ENCODE data around the gene TMIE.

TMIE gene

DNA sequence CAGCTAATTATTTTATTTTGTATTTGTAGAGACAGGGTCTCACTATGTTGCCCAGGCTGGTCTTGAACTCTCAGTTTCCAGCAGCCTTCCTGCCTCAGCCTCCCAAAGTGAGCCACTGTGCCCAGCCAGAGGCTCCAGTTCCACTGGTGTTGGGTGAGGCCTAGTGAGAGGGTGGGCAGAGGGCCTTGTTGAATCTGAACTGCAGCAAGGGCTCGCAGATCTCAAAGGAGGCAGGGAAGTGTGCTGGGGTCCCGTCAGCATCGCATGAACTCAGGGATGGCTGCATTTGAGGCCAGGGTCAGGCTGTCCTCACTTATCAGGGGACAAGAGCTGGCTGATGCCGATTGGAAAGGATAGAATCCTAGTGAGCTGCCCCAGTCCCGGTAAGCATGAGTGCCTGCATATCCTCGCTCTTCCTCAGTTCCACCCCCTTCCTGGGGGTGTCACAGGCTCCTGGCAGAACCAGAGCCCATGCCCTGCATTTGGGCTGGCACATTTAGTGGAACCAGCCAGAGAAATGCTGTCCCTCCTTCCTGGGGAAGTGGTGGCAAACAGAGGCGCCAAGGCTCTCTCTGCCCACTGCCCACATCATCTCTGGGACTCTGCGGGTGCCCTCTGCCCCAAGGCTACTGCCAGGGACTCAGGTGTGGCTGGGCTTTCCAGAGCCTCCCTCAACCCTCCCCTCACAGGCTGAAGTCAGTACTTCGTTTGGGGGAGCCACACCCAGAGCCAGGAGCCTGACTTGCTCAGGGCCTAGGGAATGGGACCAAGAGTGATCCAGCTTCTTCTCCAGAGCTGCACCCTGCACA is 31.8 kb upstream of the TMIE start:
- DNase-seq (ENCODE audit: low read depth), result no peak

DNA sequence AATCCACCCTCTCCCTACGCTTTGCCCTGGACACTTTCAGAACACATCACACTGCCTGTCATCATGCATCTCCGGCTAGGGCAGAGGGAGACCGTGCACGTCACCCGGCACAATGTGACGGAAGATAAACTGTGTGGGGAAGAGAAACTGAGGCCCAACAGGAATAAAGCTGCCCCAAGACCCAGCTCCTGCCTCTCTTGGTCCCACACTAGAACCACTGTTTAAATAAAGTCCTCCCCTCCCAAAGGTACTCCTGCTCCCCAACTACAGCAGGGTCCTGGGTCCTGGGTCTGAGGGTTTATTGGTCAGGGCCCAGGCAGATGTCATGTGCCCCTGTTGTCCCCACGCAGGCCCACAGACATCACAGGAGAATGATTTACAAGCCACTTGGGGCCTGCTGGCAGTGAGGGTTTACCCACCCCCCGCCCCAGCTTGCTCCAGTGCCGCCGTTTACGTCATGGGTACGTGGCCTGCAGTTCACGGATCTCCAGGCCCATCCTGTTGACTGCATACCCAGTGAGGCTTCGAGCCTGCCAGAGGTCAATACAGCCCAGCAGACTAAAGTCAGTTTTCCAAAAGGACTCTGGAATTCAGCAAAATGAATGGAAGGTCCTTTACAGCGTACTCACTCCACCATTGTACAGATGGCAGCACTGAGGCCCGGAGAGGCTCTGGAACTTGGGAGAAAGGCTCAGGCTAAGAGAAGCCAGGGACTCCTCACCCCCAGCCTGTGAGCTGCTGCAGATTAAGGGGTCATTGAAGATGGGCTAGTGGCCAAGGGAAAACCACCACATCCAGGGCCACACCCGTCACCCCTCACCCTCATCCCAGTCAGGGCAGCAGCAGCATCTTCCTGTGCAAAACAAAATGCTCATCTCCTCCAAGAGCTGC is 30.9 kb upstream of the TMIE start:
- no peak for DNase-seq (ENCODE audit: low read depth)

DNA sequence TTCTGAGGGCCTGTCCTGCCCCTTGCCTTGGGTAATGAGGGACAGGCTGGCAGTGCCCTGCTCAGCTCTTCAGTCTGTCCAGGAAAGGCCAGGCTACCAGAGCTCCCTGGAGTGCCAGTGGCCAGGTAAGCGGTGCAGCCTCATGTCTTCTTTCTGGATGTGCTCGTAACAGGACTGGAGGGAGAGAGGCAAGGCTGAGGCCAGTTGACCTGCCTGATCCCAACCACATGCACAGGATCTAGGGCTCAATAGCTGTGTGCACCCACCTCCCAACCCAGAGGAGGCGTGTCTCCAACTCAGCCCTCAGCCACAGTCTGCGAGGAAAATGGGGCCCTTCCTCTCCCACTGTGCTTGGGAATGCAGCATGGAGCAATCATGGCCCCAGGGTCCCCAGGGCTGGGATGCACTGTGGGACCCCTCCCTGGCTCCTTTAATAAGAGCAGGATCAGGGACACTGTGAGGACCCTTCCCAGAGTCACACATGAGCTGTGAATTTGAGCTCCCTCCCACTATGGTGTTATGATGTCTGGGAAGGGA is 30.2 kb upstream of the TMIE start:
- DNase-seq (ENCODE audit: low read depth), result no peak

DNA sequence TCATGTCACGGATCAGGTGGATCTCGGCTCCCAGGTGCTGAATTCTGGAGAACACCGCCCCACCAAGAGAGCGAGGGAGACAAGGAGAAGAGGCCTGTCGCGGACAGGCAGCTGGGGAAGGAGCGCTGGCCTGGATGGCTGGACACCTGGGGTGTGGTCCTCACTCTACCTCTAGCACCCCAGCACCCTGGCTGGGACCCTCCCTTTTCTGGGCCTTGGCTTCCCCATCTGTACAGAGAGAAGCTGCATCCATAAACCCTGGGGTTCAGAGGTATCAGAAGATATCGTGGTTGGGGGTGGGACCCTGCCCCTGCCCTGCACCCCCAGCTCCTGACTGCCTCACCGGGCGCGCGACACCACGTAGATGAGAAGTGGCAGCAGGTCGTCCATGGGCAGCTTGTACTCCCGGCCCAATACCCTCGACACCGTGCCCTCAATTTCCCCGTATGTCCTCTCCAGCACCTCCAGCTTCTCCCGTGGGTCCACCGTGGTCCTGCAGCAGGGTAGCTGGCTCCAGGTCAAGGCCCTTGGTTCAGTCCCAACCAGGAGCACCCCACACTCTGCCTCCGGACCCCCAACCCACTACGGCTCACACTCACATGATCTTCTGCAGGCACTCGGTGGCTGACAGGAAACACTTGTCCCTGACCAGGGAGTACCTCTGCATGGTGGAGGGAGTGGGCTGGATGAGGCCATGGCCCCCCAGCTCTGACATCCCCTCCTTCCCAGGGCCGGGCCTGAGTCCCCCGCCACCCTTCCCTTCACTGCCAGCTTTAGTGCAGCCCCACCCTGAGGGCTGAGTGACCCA is 29.4 kb upstream of the TMIE start:
- DNase-seq (ENCODE audit: low read depth), result no peak

DNA sequence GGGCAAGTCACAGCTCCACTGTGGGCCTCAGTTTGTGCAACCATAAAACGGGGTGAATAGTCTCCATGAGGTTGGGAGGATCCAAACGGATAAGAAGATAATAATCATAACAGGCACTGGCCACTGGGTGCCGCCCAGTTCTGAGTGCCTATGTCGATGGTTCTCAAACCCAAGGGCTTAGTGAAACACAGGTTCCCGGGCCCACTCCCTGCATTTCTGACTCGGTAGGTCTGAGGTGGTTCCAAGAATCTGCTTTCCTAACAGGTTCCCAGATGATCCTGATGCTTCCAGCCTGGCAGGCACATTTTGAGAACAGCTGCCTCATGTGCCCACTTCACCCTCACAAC is 28.9 kb upstream of the TMIE start:
- DNase-seq (ENCODE audit: low read depth), result no peak

DNA sequence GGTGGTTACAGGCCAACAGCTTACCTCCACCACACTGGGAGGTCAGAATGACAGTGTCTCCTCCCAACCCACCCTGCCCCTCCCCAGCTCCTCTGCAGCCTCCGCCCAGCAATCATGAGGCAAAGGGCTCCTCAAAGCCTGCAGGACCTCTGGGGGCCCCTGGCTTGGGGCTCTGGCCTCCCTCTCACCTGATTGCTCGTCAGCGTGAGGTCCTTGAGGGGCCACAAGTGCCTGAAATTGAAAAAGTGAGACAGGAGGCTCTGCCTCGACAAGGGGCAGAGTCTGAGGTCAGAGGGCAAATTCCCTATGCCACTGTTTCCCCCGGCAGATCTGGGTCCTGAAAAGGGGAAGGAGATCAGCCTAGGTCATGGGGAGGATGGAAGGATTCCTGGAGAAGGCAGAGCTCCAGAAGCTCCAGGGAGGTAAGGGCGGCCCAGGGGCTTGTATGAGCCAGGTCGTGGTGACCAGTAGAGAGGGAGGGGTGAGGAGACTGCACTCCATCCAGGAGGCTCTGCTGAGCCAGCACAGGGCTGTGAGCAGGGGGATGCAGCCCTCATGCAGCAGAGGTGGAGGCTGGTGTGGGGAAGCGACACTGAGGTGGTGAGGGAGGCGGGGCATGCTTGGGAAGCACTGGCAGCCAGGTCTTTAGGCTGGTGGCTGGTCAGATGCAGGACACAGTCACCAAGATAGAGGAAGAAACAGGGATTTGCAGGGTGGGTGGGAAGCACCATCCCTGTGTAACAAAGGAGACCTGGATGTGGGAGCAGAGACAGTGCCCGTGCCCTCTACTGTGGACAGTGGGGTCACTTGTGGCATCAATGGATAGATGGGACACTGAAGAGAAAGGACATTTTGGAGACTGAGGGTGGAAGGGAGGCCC is 27.8 kb upstream of the TMIE start:
- DNase-seq (ENCODE audit: low read depth), result no peak

DNA sequence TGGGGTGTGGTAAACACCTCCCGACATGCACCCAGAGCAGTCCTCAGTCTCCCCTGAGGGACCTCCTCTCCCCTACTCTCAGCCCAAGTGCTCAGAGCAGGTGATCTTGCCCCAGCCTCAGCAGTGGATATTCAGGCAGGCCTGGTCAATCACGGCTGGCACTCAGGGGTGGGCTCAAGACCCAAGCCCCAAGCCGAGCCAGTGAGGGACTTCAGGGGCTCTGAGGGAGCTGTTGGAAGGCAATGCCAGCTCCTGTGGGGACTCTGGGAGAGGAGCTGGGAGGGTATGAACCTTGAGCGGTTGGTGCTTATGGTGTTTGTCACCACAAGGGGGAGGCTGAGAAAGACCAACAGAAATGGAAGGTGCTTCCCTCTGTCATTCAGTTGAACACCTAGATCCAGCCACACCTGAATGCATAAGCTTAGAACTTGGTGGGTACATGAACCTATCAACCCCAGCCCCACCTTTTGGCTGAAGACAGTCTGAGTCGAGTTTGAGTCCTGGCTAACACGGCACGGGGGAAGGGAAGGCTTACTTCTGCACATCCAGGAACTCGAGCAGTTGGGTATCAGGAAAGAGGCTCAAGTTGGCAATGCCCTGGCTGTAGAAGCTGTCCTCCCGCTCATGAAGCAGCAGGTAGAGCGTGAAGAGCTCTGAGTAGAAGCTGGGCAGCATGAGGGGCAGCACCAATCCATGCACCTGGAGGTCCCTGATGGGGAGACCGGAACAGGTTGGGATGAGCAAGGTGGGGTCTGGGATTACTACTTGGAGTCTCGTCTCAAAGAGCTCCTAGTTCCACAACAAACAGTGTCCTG is 27.0 kb upstream of the TMIE start:
- no peak for DNase-seq (ENCODE audit: low read depth)

DNA sequence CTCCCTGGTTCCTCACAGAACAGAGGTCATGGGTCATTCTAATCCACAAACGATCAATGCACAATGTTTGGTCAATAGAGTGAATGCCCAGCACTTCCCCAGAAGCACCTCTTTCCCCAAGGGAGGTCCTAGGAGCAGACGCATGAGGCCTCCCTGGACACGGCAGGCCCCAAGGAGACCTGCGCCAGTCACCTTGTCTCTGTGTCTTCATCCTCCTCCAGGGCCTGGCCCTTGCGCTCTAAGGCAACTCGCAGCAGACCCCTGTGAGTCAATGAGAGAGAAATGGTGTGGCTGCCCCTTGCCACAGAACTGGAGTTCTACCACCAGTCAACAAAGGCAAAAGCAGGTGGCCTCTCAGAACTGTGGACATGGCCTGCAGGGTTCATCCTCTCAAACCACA is 25.8 kb upstream of the TMIE start:
- no peak for DNase-seq (ENCODE audit: low read depth)

DNA sequence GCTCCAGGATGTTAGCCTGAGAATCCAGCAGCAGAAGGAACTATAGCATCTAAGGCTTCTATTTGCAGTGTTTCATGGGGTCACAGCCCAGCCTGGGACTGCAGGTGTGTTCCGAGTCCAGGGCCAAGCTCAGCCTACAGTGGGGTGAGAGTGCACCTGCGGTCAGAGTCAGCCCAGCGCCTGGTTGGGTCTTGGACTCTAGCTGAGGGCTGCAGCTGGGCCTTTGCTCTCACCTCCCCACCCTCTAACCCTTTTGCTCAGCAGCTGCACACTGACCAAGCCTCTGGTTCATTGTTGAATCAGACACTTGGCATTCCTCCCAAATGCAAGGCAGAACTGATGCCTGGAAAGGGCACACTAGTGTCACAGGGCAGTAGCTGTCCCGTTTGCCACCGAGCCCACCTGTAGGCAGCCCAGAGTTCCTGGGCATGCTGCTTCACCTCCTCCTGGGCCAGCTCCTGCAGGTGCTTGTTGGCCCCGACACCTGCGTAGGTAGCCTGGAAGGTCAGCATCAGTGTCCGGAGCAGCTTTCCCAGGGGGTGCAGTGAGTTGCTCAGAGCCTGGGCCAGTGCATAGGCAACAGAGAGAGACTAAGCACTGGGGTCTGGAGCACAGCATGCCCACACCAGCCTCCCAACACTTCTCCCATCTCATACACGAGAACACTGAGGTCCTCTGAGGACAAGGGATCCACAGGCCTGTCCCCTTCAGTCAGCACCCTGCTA is 25.2 kb upstream of the TMIE start:
- DNase-seq (ENCODE audit: low read depth), result no peak

DNA sequence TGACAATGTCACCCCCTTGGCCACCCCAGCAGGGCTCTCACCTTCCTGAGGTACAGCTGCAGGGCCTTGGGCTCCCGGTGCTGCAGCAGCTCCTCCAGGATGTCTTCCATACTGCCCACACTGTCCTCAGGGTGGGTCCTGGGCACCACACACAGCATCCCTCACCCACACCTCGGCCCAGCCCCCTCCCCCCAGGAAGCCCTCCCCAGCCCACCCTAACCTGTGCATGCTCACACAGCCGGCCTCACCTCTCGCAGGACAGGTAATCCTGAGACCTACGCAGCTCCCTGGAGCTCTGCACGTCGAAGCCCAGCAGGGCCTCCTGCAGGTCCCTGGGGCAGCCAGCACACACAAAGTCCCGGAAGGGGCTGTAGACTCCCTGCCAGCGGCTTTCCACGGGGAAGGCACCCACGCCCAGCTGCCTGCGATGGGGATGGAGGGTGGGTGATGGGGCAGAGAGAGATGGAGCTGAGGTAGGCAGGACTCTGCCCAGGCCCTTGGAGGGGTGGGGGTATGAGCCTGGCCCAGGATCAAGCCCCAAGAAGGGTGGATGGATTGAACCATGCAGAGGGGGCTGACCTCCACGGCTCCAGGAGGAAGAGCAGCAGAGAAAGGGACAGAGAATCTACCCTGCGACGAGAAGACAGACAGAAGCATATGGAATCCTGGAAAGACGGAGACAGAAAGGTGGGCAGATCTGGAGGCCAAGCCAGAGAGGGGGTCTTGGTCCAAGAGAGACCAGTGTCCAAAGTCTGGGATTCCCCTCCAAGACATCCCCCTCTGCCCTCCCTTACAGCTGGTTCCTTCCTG is 24.4 kb upstream of the TMIE start:
- no peak for DNase-seq (ENCODE audit: low read depth)

DNA sequence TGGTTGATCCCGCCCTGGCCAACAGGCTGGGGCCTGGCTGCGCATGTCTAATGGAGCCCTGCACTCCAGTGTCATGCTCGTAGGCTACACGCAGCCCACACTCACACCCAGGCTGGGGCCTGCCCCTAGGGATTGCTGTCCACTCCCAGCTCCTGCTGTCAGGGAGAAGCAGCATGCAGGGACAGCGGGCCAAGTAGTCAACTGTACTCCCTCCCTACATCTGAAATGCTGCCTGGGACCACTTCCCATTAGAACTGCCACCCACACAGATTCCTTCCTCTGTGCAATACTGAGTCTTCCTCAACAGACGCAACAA is 23.8 kb upstream of the TMIE start:
- no peak for DNase-seq (ENCODE audit: low read depth)

DNA sequence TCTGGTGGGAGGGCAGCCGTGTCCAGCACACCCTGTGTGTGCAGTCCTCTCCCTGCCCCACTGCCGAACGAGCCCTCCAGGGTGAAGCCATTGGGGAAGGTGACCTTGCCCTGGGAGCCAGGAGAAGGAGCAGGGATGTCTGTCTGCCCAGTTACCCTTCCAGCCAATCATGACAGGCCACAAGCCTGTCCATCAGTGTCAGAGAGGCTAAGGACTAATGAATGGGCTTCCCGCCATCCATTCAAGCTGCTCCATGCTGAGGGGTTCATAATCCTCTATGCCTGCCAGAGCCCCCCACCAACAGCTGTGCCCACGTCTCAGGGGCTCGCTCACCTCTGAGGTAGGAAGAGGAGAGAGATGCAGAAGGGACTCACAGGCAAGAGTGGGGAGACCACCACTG is 22.9 kb upstream of the TMIE start:
- no peak for DNase-seq (ENCODE audit: low read depth)

DNA sequence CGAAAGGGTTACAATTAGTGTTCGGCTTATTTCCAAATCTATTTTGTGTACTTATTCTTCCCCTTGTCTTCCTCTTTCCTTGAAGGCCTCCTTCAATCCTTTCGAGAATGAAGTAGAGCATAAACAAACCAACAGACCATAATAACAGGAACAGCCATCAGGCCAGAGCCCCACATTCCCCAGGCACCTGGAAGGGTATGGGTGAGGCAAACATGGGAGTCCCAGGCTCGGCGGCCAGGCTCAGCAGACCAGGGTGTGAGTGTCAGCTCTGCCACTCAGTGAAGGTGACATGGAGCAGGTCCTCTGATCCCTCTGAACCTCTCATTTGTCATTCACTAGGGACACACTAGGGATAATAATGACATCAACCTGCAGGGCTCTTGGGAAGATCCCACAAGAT is 21.5 kb upstream of the TMIE start:
- DNase-seq (ENCODE audit: low read depth), result no peak

DNA sequence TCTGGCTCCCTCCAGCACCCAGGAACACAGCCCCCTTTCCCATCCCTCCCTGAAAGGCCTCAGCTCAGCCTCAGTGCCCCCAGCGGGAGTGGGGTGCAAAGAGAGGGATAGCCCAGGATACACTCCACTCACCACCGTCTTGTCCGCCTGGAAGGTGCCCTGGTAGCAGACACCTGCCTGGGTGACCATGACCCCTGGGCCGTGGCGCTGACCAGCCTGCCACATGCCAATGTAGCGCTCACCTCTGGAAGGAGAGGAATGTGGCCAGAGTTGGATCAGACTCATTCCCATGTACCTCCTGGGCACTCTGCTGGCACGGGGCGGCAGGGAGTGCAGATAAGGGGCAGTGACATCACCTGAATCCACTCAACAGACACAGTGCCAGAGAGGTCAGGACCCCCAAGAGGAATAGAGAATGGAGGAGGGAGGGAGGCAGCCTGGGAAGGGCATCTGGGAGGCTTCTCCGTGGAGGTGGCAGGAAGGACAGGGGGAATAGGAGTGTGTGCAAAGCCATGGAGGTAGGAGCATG is 20.8 kb upstream of the TMIE start:
- no peak for DNase-seq (ENCODE audit: low read depth)

DNA sequence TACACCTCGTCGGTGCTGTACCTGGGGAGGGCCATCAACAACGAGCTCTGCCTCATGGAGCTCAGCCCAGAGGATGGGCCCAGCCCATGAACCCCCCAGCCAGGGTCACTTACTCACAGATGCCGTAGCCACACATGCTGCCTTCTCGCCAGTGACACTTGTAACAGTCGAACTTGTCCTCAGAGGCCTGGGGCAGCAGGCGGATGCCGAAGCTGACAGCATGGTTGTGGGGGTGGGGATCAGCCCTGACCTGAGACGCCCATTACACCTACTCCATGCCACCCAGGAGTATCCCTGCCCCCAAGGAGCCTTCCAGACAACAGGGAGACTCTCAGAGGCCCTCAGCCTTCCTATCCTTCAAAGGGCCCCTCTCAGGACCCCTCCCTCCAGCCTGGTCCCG is 19.8 kb upstream of the TMIE start:
- no peak for DNase-seq (ENCODE audit: low read depth)

DNA sequence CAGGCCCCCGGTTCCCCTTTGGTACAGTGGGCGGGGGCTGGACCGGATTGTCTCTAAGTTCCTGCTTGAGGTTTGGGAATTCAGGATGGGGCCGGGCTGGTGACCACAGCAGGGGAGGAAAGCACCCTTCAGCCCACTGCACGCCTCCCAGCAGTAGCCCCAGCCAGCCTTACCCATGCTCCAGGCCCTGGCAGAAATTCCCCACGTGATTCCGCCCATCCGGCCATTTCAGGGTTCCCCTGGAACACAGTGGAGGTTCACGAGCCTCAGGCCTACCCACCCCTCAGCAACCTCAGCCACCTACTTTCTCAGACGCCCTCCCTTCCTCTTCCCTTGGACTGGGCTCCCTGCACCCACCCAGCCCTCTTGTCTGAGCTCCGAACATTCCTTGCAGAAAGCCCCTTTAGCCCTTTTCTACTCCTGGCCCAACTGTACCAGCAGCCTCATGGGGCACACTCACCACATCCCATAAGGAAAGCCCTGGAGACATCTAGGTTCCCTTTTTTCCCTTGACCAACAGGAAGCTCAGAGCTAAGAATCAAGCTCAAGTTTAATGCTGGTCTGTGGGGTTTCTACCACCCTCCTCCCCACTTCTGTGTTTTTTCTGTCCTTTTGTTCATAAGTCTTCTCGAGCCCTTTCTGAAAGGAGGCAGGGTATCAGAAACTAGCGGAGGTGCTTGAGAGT is 19.2 kb upstream of the TMIE start:
- no peak for DNase-seq (ENCODE audit: low read depth)

DNA sequence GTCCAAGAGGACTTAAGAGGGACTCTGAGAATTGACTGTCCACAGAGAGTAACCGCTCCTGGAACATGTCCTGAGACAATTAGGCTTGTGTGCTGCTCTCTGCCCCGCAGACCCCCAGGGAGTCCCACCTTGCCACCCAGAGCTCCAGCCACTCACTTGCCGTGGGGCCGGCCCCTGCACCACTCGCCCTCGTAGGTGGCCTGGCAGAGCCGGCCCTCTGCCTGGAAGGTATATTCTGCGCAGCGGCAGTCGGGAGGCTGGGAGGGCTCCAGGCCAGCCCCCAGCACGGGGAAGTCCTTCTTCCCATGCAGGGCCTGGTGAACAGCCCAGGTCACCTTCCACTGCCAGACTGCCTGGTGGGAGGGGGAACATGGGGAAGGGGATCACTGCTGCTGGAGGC is 18.2 kb upstream of the TMIE start:
- DNase-seq (ENCODE audit: low read depth), result no peak

DNA sequence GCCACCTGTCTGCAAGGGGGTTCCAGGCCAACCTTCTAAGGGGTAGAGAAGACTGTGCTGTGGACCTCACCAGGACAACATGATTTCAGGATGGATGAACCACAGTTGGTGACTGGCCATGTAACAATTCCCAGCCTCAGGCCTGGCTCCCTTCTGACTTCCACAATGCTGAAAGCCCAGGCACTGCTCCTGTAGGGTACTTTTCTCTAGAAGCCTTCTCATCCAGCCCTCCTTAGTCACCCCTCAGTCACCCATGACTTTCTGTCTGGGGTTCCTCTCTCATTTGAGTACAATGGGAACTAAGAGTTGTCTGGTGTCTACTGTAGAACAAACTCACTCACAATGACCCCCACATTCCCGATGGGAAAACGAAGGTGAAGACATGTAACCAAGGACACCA is 16.3 kb upstream of the TMIE start:
- no peak for DNase-seq (ENCODE audit: low read depth)
